ENCODE results near the gene ASTL.

Gene ASTL

DNA sequence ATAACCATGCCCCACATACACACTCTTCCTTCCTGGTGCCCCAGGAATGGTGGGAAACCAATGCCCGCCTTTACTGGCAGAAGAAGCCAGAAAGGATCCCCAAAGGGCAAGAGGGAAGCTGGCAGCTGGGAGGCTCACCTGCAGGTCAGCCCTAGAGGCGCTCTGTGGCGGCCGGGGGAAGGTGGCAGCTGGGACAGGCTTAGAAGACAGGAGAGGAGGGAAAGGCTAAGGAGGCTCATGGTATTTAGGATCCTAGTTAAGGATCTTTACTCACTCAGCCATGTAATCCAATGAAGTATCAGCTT is 45.8 kb downstream of the ASTL start:
- no peak overlapping the region for H3K4me3 ChIP-seq (ENCODE audit: low read depth, low read length)
- no peak for DNase-seq (ENCODE audit: low read depth)
- TF ChIP-seq POLR2A (IDR thresholded peaks at IDR 0.05; ENCODE audit: extremely low read depth, insufficient read length), result no peak
- TF ChIP-seq MYC (IDR thresholded peaks at IDR 0.05; ENCODE audit: low read depth, low read length), result no peak
- TF ChIP-seq, protein P1, sequence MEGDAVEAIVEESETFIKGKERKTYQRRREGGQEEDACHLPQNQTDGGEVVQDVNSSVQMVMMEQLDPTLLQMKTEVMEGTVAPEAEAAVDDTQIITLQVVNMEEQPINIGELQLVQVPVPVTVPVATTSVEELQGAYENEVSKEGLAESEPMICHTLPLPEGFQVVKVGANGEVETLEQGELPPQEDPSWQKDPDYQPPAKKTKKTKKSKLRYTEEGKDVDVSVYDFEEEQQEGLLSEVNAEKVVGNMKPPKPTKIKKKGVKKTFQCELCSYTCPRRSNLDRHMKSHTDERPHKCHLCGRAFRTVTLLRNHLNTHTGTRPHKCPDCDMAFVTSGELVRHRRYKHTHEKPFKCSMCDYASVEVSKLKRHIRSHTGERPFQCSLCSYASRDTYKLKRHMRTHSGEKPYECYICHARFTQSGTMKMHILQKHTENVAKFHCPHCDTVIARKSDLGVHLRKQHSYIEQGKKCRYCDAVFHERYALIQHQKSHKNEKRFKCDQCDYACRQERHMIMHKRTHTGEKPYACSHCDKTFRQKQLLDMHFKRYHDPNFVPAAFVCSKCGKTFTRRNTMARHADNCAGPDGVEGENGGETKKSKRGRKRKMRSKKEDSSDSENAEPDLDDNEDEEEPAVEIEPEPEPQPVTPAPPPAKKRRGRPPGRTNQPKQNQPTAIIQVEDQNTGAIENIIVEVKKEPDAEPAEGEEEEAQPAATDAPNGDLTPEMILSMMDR (IDR thresholded peaks at IDR 0.05; ENCODE audit: low read depth, low read length), result no peak
- TF ChIP-seq, protein P2, sequence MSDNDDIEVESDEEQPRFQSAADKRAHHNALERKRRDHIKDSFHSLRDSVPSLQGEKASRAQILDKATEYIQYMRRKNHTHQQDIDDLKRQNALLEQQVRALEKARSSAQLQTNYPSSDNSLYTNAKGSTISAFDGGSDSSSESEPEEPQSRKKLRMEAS (IDR thresholded peaks at IDR 0.05; ENCODE audit: low read depth, low read length), result no peak

GRCh38 chr2:96091711-96092572 is 46.4 kb downstream of the ASTL start:
- no peak overlapping the region for H3K4me3 ChIP-seq (ENCODE audit: low read depth, low read length)
- TF ChIP-seq MYC (IDR thresholded peaks at IDR 0.05; ENCODE audit: low read depth, low read length), result no peak
- TF ChIP-seq, protein P1 (IDR thresholded peaks at IDR 0.05; ENCODE audit: low read depth, low read length), result no peak
- TF ChIP-seq, protein P2 (IDR thresholded peaks at IDR 0.05; ENCODE audit: low read depth, low read length), result no peak
- TF ChIP-seq POLR2A (IDR thresholded peaks at IDR 0.05; ENCODE audit: extremely low read depth, insufficient read length), result no peak
- no peak for DNase-seq (ENCODE audit: low read depth)

GRCh38 chr2:96091141-96091710 is 47.1 kb downstream of the ASTL start:
- no peak overlapping the region for H3K4me3 ChIP-seq (ENCODE audit: low read depth, low read length)
- TF ChIP-seq, protein P1 (IDR thresholded peaks at IDR 0.05; ENCODE audit: low read depth, low read length), result no peak
- TF ChIP-seq, protein P2 (IDR thresholded peaks at IDR 0.05; ENCODE audit: low read depth, low read length), result no peak
- TF ChIP-seq POLR2A (IDR thresholded peaks at IDR 0.05; ENCODE audit: extremely low read depth, insufficient read length) (no peak), MYC (IDR thresholded peaks at IDR 0.05; ENCODE audit: low read depth, low read length) (no peak)
- DNase-seq (ENCODE audit: low read depth), result no peak

DNA sequence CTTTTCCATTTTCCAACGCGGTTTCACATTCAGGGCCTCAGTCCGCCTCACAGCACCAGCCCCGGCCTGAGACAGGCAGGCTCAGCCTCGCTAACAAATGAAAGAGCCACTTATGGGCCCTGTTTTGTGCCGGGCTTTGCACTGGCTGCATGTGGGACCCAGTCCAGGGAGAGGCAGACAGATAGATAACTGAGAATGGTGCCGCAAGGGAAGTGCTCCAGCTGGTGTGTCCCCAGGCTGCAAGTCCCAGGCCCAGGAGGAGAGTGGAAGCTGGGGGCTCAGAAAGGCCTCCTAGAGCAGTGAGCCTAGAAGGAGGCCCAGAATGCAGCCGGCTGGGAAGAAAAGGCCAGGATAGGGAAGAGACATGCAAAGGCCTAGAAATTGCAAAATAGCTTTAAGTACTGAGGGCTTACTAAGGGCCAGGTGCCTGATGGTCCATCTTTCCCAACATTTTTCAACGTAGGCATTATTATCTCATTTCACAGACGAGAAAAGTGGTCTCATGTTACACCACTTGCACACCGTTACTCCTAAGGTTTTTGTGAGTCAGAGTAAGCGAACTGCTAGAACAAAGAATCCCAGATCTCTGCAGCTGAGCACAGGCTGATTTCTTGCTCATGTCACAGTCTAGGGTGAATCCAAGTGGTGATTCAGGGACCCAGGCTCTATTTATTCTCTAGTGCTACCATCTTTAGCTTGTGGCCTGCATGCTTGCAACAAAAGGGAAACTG is 47.9 kb downstream of the ASTL start:
- no peak overlapping the region for H3K4me3 ChIP-seq (ENCODE audit: low read depth, low read length)
- TF ChIP-seq, protein P1 (IDR thresholded peaks at IDR 0.05; ENCODE audit: low read depth, low read length), result no peak
- TF ChIP-seq POLR2A (IDR thresholded peaks at IDR 0.05; ENCODE audit: extremely low read depth, insufficient read length), result no peak
- TF ChIP-seq, protein P2 (IDR thresholded peaks at IDR 0.05; ENCODE audit: low read depth, low read length), result no peak
- TF ChIP-seq MYC (IDR thresholded peaks at IDR 0.05; ENCODE audit: low read depth, low read length), result no peak
- DNase-seq (ENCODE audit: low read depth), result no peak

- no peak for TF ChIP-seq POLR2A (IDR thresholded peaks at IDR 0.05; ENCODE audit: extremely low read depth, insufficient read length)
- no peak for TF ChIP-seq MYC (IDR thresholded peaks at IDR 0.05; ENCODE audit: low read depth, low read length)
- TF ChIP-seq, protein P1 (IDR thresholded peaks at IDR 0.05; ENCODE audit: low read depth, low read length), result no peak
- TF ChIP-seq, protein P2 (IDR thresholded peaks at IDR 0.05; ENCODE audit: low read depth, low read length), result no peak
- DNase-seq (ENCODE audit: low read depth), result no peak
- H3K4me3 ChIP-seq (ENCODE audit: low read depth, low read length), result no peak overlapping the region
Observed at GRCh38 chr2:96089356-96090195, 48.7 kb downstream of the ASTL start.

Measured in NB4 (cell line).